ENCODE measurements around the gene SCYGR3.

The SCYGR3 gene

DNA sequence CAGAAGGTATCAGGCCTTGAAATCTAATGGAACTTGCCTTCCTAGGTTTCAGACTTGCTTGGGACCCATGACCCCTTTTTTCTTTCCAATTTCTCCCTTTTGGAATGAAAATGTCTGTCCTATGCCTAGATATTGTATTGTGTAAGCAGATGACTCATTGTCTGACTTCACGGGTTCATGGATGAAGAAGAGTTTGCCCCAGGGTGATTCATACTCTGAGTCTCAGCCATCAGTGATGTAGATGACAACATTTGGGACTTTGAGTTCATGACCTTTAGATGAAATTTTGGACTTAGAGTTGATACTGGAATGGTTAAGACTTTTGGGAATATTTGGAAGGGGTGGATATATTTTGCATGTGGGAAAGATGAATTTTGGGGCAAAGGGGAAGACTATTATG is 40.8 kb upstream of the SCYGR3 start:
- Histone ChIP-seq H3K4me3 (ENCODE audit: low read length) (no peak overlapping the region), H3K9me3 (ENCODE audit: insufficient read depth, low read length) (no peaks in the 10 kb centered on the region), H3K4me1 (ENCODE audit: low read length) (no peaks in the 10 kb centered on the region), H3K36me3 (replicated peaks; ENCODE audit: low read depth, low read length) (no peaks in the 10 kb centered on the region), H3K27me3 (ENCODE audit: low read depth, low read length) (no peaks in the 10 kb centered on the region; the same call in 1 of the 2 replicates), H3K9ac (ENCODE audit: low read length) (no peak overlapping the region), H2AFZ (ENCODE audit: low read depth, low read length) (no peak overlapping the region), H3K27ac (ENCODE audit: low read length) (no peak overlapping the region), H3K79me2 (ENCODE audit: low read length) (no peaks in the 10 kb centered on the region), H4K20me1 (ENCODE audit: insufficient read depth, low read length) (no peaks in the 10 kb centered on the region), H3K4me2 (ENCODE audit: low read length) (no peak overlapping the region)
- TF ChIP-seq, protein P1, sequence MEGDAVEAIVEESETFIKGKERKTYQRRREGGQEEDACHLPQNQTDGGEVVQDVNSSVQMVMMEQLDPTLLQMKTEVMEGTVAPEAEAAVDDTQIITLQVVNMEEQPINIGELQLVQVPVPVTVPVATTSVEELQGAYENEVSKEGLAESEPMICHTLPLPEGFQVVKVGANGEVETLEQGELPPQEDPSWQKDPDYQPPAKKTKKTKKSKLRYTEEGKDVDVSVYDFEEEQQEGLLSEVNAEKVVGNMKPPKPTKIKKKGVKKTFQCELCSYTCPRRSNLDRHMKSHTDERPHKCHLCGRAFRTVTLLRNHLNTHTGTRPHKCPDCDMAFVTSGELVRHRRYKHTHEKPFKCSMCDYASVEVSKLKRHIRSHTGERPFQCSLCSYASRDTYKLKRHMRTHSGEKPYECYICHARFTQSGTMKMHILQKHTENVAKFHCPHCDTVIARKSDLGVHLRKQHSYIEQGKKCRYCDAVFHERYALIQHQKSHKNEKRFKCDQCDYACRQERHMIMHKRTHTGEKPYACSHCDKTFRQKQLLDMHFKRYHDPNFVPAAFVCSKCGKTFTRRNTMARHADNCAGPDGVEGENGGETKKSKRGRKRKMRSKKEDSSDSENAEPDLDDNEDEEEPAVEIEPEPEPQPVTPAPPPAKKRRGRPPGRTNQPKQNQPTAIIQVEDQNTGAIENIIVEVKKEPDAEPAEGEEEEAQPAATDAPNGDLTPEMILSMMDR (IDR thresholded peaks at IDR 0.05; ENCODE audit: low read depth, low read length), result no peak
- no peak for TF ChIP-seq EZH2phosphoT487 (IDR thresholded peaks at IDR 0.05; ENCODE audit: low read depth)

DNA sequence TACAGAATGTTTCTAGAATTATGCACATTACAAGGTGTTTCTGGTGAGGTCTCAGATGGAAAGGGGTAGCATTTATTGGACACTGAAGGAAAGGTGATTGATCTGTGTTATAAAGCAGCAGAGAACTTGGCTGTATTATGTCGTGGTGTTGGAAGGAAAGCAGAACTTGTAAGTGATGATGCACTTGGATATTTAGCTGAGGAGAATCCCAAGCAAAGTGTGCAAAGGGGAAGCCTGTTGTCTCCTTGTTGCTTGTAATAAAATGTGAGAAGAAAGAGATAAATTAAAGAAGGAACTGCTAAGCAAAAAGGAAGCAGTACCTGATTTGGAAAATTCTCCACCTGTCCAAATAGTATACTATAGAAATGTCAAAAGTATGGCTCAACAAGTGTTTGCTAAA is 39.8 kb upstream of the SCYGR3 start:
- Histone ChIP-seq H3K4me1 (ENCODE audit: low read length) (no peaks in the 10 kb centered on the region), H3K27ac (ENCODE audit: low read length) (no peak overlapping the region), H3K27me3 (ENCODE audit: low read depth, low read length) (no peaks in the 10 kb centered on the region; the same call in 1 of the 2 replicates), H2AFZ (ENCODE audit: low read depth, low read length) (no peak overlapping the region), H3K9me3 (ENCODE audit: insufficient read depth, low read length) (no peaks in the 10 kb centered on the region), H3K4me3 (ENCODE audit: low read length) (no peak overlapping the region), H3K4me2 (ENCODE audit: low read length) (no peak overlapping the region), H3K36me3 (replicated peaks; ENCODE audit: low read depth, low read length) (no peaks in the 10 kb centered on the region), H4K20me1 (ENCODE audit: insufficient read depth, low read length) (no peaks in the 10 kb centered on the region), H3K79me2 (ENCODE audit: low read length) (no peaks in the 10 kb centered on the region), H3K9ac (ENCODE audit: low read length) (no peak overlapping the region)
- TF ChIP-seq EZH2phosphoT487 (IDR thresholded peaks at IDR 0.05; ENCODE audit: low read depth), result no peak
- TF ChIP-seq, protein P1 (IDR thresholded peaks at IDR 0.05; ENCODE audit: low read depth, low read length), result no peak

DNA sequence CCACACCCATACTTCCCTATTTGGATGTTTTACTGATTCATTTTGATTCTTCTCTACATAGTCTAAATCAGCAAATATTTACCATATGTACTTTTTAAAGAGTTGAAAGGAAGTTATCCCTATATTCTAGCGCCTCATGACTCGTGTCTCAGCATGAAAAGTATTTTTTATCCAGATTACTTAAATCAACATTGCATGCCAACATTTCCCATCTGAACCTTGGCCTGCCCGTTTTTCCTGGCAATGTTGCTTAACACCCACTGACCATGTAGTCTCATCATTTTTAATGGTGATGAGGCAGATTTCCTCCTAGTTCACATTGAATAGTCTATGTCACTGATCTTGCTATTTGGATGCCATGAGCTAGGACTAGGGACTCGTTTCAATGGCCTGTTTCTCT is 38.8 kb upstream of the SCYGR3 start:
- Histone ChIP-seq H3K4me3 (ENCODE audit: low read length) (no peak overlapping the region), H3K9me3 (ENCODE audit: insufficient read depth, low read length) (no peaks in the 10 kb centered on the region), H3K4me1 (ENCODE audit: low read length) (no peaks in the 10 kb centered on the region), H3K79me2 (ENCODE audit: low read length) (no peaks in the 10 kb centered on the region), H2AFZ (ENCODE audit: low read depth, low read length) (no peak overlapping the region), H4K20me1 (ENCODE audit: insufficient read depth, low read length) (no peaks in the 10 kb centered on the region), H3K4me2 (ENCODE audit: low read length) (no peak overlapping the region), H3K27ac (ENCODE audit: low read length) (no peak overlapping the region), H3K27me3 (ENCODE audit: low read depth, low read length) (no peaks in the 10 kb centered on the region; the same call in 1 of the 2 replicates), H3K9ac (ENCODE audit: low read length) (no peak overlapping the region), H3K36me3 (replicated peaks; ENCODE audit: low read depth, low read length) (no peaks in the 10 kb centered on the region)
- TF ChIP-seq, protein P1 (IDR thresholded peaks at IDR 0.05; ENCODE audit: low read depth, low read length), result no peak
- no peak for TF ChIP-seq EZH2phosphoT487 (IDR thresholded peaks at IDR 0.05; ENCODE audit: low read depth)

DNA sequence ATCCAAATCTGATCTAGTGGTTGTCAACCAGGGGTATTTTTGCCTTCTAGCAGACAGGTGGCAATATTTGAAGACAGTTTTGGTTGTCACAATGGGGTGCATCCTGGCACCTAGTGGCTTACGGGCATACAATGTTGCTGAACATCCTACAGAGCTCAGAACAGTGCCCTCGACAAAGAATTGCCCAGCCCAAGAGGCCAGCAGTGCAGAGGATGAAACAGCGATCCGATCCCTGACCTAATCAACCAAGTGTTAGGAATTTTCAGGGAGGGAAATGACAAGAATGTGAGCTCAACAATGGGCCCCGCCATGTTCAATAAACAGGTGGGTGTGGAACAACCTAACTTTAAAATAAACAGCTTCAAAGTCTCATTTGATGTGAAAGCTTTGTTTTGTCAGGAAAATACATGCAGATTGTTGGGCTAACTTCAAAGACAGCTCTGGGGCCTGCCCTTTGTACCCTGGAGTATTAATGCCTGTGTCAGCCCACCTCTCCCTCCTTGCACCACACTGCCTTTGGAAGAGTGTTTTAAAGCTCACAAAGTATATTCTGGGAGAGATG is 29.4 kb upstream of the SCYGR3 start:
- Histone ChIP-seq H3K27me3 (ENCODE audit: low read depth, low read length) (0 out of 2 replicates have a peak, but pooled peaks cover 8% of the 10 kb centered on the region), H3K9ac (ENCODE audit: low read length) (no peak overlapping the region), H2AFZ (ENCODE audit: low read depth, low read length) (no peak overlapping the region), H3K79me2 (ENCODE audit: low read length) (no peaks in the 10 kb centered on the region), H3K4me3 (ENCODE audit: low read length) (no peak overlapping the region), H3K4me2 (ENCODE audit: low read length) (no peak overlapping the region), H3K27ac (ENCODE audit: low read length) (no peak overlapping the region), H4K20me1 (ENCODE audit: insufficient read depth, low read length) (no peaks in the 10 kb centered on the region), H3K36me3 (replicated peaks; ENCODE audit: low read depth, low read length) (no peaks in the 10 kb centered on the region), H3K4me1 (ENCODE audit: low read length) (no peaks in the 10 kb centered on the region), H3K9me3 (ENCODE audit: insufficient read depth, low read length) (no peaks in the 10 kb centered on the region)
- TF ChIP-seq, protein P1 (IDR thresholded peaks at IDR 0.05; ENCODE audit: low read depth, low read length), result peak; percentile 15; the same call in 1 of the 2 replicates
- no peak for TF ChIP-seq EZH2phosphoT487 (IDR thresholded peaks at IDR 0.05; ENCODE audit: low read depth)

Data from OCI-LY3 (cell line).